Neural progenitor cell (in vitro differentiated cells): ENCODE results near the gene IQCK. TPM values are rescaled to one million over a fixed set of nuclear protein-coding genes. Genes with fewer than 3 reads are reported as not detected.

Experiments
- DNase-seq: peaks from one replicate; pipeline ENCODE4 v3.0.0-alpha.2; 2016; ENCODE audit warnings: low spot score
- H2AFZ ChIP-seq: fragments of 200-600 bp; sonication (generic); replicated peaks from 2 replicates; pipeline ENCODE4 v1.6.1; 2016; ENCODE audit warnings: antibody characterized with exemption
- H3F3A ChIP-seq: fragments of 200-600 bp; sonication (generic); 2 replicates; pipeline ENCODE4 v1.6.1; 2016; ENCODE audit warnings: antibody characterized with exemption, low read depth
- H3K27ac ChIP-seq: fragments of 200-600 bp; sonication (generic); 2 replicates; pipeline ENCODE4 v1.5.1; 2016; ENCODE audit warnings: mild to moderate bottlenecking
- H3K27me3 ChIP-seq: fragments of 200-600 bp; sonication (generic); 2 replicates; pipeline ENCODE4 v1.6.1; 2016; ENCODE audit warnings: mild to moderate bottlenecking, moderate library complexity
- H3K36me3 ChIP-seq: fragments of 200-600 bp; sonication (generic); 2 replicates; pipeline ENCODE4 v1.5.1; 2016
- H3K4me1 ChIP-seq: fragments of 200-600 bp; sonication (generic); 2 replicates; pipeline ENCODE4 v1.6.1; 2016; ENCODE audit warnings: mixed run types
- H3K4me2 ChIP-seq: fragments of 200-600 bp; sonication (generic); 2 replicates; pipeline ENCODE4 v1.6.1; 2016
- H3K4me3 ChIP-seq: fragments of 200-600 bp; sonication (generic); 2 replicates; pipeline ENCODE4 v1.5.1; 2016
- H3K79me2 ChIP-seq: fragments of 200-600 bp; sonication (generic); 2 replicates; pipeline ENCODE4 v1.6.1; 2016; ENCODE audit warnings: low read depth
- H3K9ac ChIP-seq: fragments of 200-600 bp; sonication (generic); 2 replicates; pipeline ENCODE4 v1.6.1; 2016
- H3K9me3 ChIP-seq: fragments of 200-600 bp; sonication (generic); 2 replicates; pipeline ENCODE4 v1.5.1; 2016; ENCODE audit warnings: low read depth
- H4K20me1 ChIP-seq: fragments of 200-600 bp; sonication (generic); 2 replicates; pipeline ENCODE4 v1.6.1; 2016; ENCODE audit warnings: low read depth
- H3K27ac Mint-ChIP-seq: 3 replicates; pipeline ENCODE4 v1.8.0; 2021; ENCODE audit warnings: mixed read lengths
- H3K27me3 Mint-ChIP-seq: 2 replicates; pipeline ENCODE4 v1.8.0; 2022; ENCODE audit warnings: low read depth, mild to moderate bottlenecking, inconsistent platforms, moderate library complexity, mixed read lengths; ENCODE audit not compliant: insufficient read depth
- H3K36me3 Mint-ChIP-seq: 3 replicates; pipeline ENCODE4 v1.8.0; 2021; ENCODE audit warnings: mixed read lengths
- H3K4me1 Mint-ChIP-seq: 3 replicates; pipeline ENCODE4 v1.8.0; 2021; ENCODE audit warnings: mixed read lengths
- H3K4me3 Mint-ChIP-seq: 3 replicates; pipeline ENCODE4 v1.8.0; 2021; ENCODE audit warnings: mild to moderate bottlenecking, moderate library complexity, mixed read lengths
- H3K9me3 Mint-ChIP-seq: 3 replicates; pipeline ENCODE4 v1.8.0; 2020; ENCODE audit warnings: mixed read lengths
- CTCF ChIP-seq: fragments of 200-600 bp; sonication (generic); IDR thresholded peaks from 2 replicates; pipeline ENCODE4 v1.5.1; 2017; ENCODE audit warnings: antibody characterized with exemption, mild to moderate bottlenecking
- EZH2 ChIP-seq: fragments of 200-600 bp; sonication (generic); IDR thresholded peaks from 2 replicates; pipeline ENCODE4 v1.6.1; 2017; ENCODE audit warnings: antibody characterized with exemption, mild to moderate bottlenecking, moderate library complexity
- EZH2phosphoT487 ChIP-seq: fragments of 200-600 bp; sonication (generic); IDR thresholded peaks from 2 replicates; pipeline ENCODE4 v1.6.1; 2017; ENCODE audit warnings: antibody characterized with exemption
- total RNA-seq: library from RNA; depleted of rRNA; stranded (reverse); fragments of >200 nt; gene quantifications from 2 replicates; pipeline ENCODE4 v1.2.3, GENCODE V29; 2015; ENCODE audit warnings: low replicate concordance

Gene IQCK
- total RNA-seq, 1 donor from 2014 or later: 22.1 TPM

GRCh38 chr16:19837984-19838707 is 120.1 kb downstream of the IQCK start:
- H3K27me3 ChIP-seq: no peaks in the 10 kb centered on the region
- Mint-ChIP-seq H3K36me3 (peaks cover 8% of the 10 kb centered on the region), H3K27ac (peak overlapping the region; percentile 55), H3K4me1 (peaks cover 26% of the 10 kb centered on the region), H3K9me3 (no peaks in the 10 kb centered on the region), H3K4me3 (peak overlapping the region; percentile 24), H3K27me3 (no peaks in the 10 kb centered on the region)
- H3K9me3 ChIP-seq: no peaks in the 10 kb centered on the region
- no peak overlapping the region for H2AFZ ChIP-seq
- H3K79me2 ChIP-seq: no peaks in the 10 kb centered on the region
- peak overlapping the region; percentile 69 for H3K4me2 ChIP-seq
- no peak overlapping the region for H3K9ac ChIP-seq
- no peaks in the 10 kb centered on the region for H3K36me3 ChIP-seq
- peaks cover 32% of the 10 kb centered on the region for H3F3A ChIP-seq
- no peak for TF ChIP-seq CTCF
- no peak for TF ChIP-seq EZH2phosphoT487
- no peak for TF ChIP-seq EZH2
- DNase-seq: peak; percentile 73
- H3K4me3 ChIP-seq: peak overlapping the region; percentile 12
- H3K27ac ChIP-seq: peak overlapping the region; percentile 50
- peaks cover 15% of the 10 kb centered on the region for H4K20me1 ChIP-seq
- H3K4me1 ChIP-seq: peaks cover 20% of the 10 kb centered on the region

GRCh38 chr16:19840524-19841110 is 122.5 kb downstream of the IQCK start:
- Mint-ChIP-seq H3K27ac (no peak overlapping the region), H3K27me3 (no peaks in the 10 kb centered on the region), H3K4me3 (no peak overlapping the region), H3K36me3 (peaks cover 10% of the 10 kb centered on the region), H3K9me3 (no peaks in the 10 kb centered on the region), H3K4me1 (peaks cover 32% of the 10 kb centered on the region)
- no peak overlapping the region for H3K4me2 ChIP-seq
- H3K4me3 ChIP-seq: no peak overlapping the region
- H3K27me3 ChIP-seq: no peaks in the 10 kb centered on the region
- TF ChIP-seq EZH2: no peak
- no peak for TF ChIP-seq EZH2phosphoT487
- no peak for TF ChIP-seq CTCF
- DNase-seq: no peak
- H3K9me3 ChIP-seq: no peaks in the 10 kb centered on the region
- H4K20me1 ChIP-seq: peaks cover 15% of the 10 kb centered on the region
- H3K9ac ChIP-seq: no peak overlapping the region
- no peaks in the 10 kb centered on the region for H3K79me2 ChIP-seq
- H3F3A ChIP-seq: peaks cover 32% of the 10 kb centered on the region
- H3K36me3 ChIP-seq: no peaks in the 10 kb centered on the region
- H3K27ac ChIP-seq: no peak overlapping the region
- H2AFZ ChIP-seq: no peak overlapping the region
- H3K4me1 ChIP-seq: peaks cover 20% of the 10 kb centered on the region

- Histone ChIP-seq H4K20me1 (peaks cover 15% of the 10 kb centered on the region), H3K9me3 (no peaks in the 10 kb centered on the region), H3K4me1 (peaks cover 20% of the 10 kb centered on the region), H3K9ac (no peak overlapping the region), H3F3A (peaks cover 32% of the 10 kb centered on the region), H3K27me3 (no peaks in the 10 kb centered on the region), H2AFZ (no peak overlapping the region), H3K4me3 (no peak overlapping the region), H3K79me2 (no peaks in the 10 kb centered on the region), H3K36me3 (no peaks in the 10 kb centered on the region), H3K27ac (no peak overlapping the region), H3K4me2 (no peak overlapping the region)
- no peak overlapping the region for H3K4me3 Mint-ChIP-seq
- no peaks in the 10 kb centered on the region for H3K9me3 Mint-ChIP-seq
- no peak overlapping the region for H3K27ac Mint-ChIP-seq
- H3K27me3 Mint-ChIP-seq: no peaks in the 10 kb centered on the region
- H3K36me3 Mint-ChIP-seq: peaks cover 8% of the 10 kb centered on the region
- H3K4me1 Mint-ChIP-seq: peaks cover 30% of the 10 kb centered on the region
- no peak for TF ChIP-seq EZH2
- no peak for TF ChIP-seq CTCF
- no peak for TF ChIP-seq EZH2phosphoT487
- DNase-seq: no peak
Measured at GRCh38 chr16:19841184-19841583, 123.1 kb downstream of the IQCK start.
